NB4 (cell line): ENCODE measurements around the gene FGF14.

Source experiments
- CTCF ChIP-seq: IDR thresholded peaks from one replicate; pipeline ENCODE4 v1.5.1; 2012; ENCODE audit warnings: low read depth, low read length
- MAX ChIP-seq: IDR thresholded peaks from 2 replicates; pipeline ENCODE4 v1.6.1; 2011; ENCODE audit warnings: low read depth, low read length
- POLR2A ChIP-seq: IDR thresholded peaks from 2 replicates; pipeline ENCODE4 v1.6.1; 2011; ENCODE audit warnings: mild to moderate bottlenecking; ENCODE audit not compliant: insufficient read length; ENCODE audit errors: extremely low read depth

- TF ChIP-seq CTCF: no peak
- TF ChIP-seq MAX: no peak
- TF ChIP-seq POLR2A: no peak
Observed at GRCh38 chr13:102244607-102245227, 157.1 kb downstream of the FGF14 start.
